CD4-positive, alpha-beta T cell (primary cell): ENCODE data around the gene DCDC1. TPM values are rescaled to one million over a fixed set of nuclear protein-coding genes. Genes with fewer than 3 reads are reported as not detected.

Experiments
- ATAC-seq: fragments of 200-7000 bp; cut with Tn5 transposase; one replicate; pipeline ENCODE4 v1.10.0; 2022; ENCODE audit warnings: mild to moderate bottlenecking; ENCODE audit not compliant: poor library complexity
- CTCF ChIA-PET: fragments of 350-600 bp; sonication (Branson Sonifier 250); formaldehyde crosslinking; loops from one replicate; lab custom pipeline; 2021; ENCODE audit warnings: antibody characterized with exemption, inconsistent platforms; lab: Charles Lee
- POLR2A ChIA-PET: fragments of 350-600 bp; sonication (Branson Sonifier 250); formaldehyde crosslinking; loops from one replicate; lab custom pipeline; 2021; ENCODE audit warnings: antibody characterized with exemption, inconsistent platforms; lab: Charles Lee
- DNase-seq, 14 experiments: peaks; one replicate each; pipeline ENCODE4 v3.0.0-alpha.2; 2013 to 2020; ENCODE audit warnings: mixed read lengths in 2 of 14
- H3K27ac ChIP-seq, 2 donors: one replicate each; pipeline versions ENCODE4 v1.5.1 to v1.7.0; 2013; ENCODE audit warnings: low read length in 2 of 2, low read depth in 1 of 2, mild to moderate bottlenecking in 1 of 2
- H3K27me3 ChIP-seq, 2 experiments: 1 replicate in 1 of 2; 2 replicates in 1 of 2; pipeline versions ENCODE4 v1.6.1 to v1.7.0; 2013; ENCODE audit warnings: low read length in 2 of 2, control low read depth in 1 of 2, mild to moderate bottlenecking in 1 of 2, moderate library complexity in 1 of 2; ENCODE audit not compliant: insufficient read depth in 2 of 2, control insufficient read depth in 1 of 2
- H3K36me3 ChIP-seq: one replicate; pipeline ENCODE4 v1.6.1; 2013; ENCODE audit warnings: low read length, control low read depth; ENCODE audit not compliant: insufficient read depth
- H3K4me1 ChIP-seq: one replicate; pipeline ENCODE4 v1.6.1; 2013; ENCODE audit warnings: low read length, control low read depth; ENCODE audit not compliant: insufficient read depth
- H3K4me3 ChIP-seq: one replicate; pipeline ENCODE4 v1.5.1; 2013; ENCODE audit warnings: mild to moderate bottlenecking, low read length, moderate library complexity
- H3K9me3 ChIP-seq, 2 experiments: 1 replicate in 1 of 2; 2 replicates in 1 of 2; pipeline versions ENCODE4 v1.6.1 to v1.7.0; 2013; ENCODE audit warnings: low read length in 2 of 2, mild to moderate bottlenecking in 2 of 2, control low read depth in 1 of 2, moderate library complexity in 1 of 2; ENCODE audit not compliant: control insufficient read depth in 1 of 2, insufficient read depth in 1 of 2
- H3K27ac Mint-ChIP-seq: one replicate; pipeline ENCODE4 v1.8.0; 2020; ENCODE audit warnings: mixed read lengths
- H3K27me3 Mint-ChIP-seq: one replicate; pipeline ENCODE4 v1.8.0; 2021; ENCODE audit warnings: mixed read lengths
- H3K36me3 Mint-ChIP-seq: one replicate; pipeline ENCODE4 v1.8.0; 2021; ENCODE audit warnings: low read depth, mixed read lengths
- H3K4me1 Mint-ChIP-seq: one replicate; pipeline ENCODE4 v1.8.0; 2021; ENCODE audit warnings: low read depth, mixed read lengths
- H3K4me3 Mint-ChIP-seq: one replicate; pipeline ENCODE4 v1.8.0; 2020; ENCODE audit warnings: mild to moderate bottlenecking, mixed read lengths
- H3K9me3 Mint-ChIP-seq: one replicate; pipeline ENCODE4 v1.8.0; 2020; ENCODE audit warnings: mixed read lengths
- intact Hi-C, 2 experiments: fragments of 100-400 bp; cut with DNase I in 1 of 2; cut with micrococcal nuclease in 1 of 2; formaldehyde crosslinking; loops; one replicate each; pipeline versions ENCODE4 v1.15.1 to v1.9.0; 2023 to 2025; cut with DNase I, micrococcal nuclease
- total RNA-seq, 174 experiments: library from RNA in 2 of 174; stranded (reverse) in 2 of 174; gene quantifications; one replicate each; pipeline ENCODE4 v1.2.3 and lab custom pipeline; 2021 to 2026
- TF ChIP-seq, protein P1 (sequence below): fragments of 200-600 bp; IDR thresholded peaks from one replicate; pipeline ENCODE4 v1.8.0; 2022; ENCODE audit warnings: antibody characterized with exemption, mild to moderate bottlenecking

The DCDC1 gene
- total RNA-seq, 2 experiments from 2014 or later = 0.11 TPM; not detected in 1

DNA sequence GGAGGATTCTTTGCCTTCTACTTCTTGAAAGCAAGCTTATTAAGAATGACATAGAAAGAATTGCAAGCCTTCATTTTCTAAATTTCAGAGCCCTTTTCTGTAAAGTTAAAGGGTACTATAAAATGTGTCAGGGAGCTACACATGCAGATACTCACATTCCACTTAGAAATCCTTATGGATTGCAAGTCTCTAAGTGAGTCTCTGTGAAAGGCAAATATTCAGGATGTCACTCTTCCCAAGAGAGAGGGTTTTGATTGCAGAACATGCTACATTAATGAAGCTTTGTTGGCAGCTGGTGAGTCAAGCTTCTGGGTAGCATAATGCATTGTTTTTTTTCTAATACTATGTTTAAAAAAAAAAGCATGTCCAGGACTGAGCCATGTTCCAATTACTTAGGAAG lies 369.2 kb downstream of the DCDC1 start:
- no peak for DNase-seq
- intact Hi-C loops = no loop called here
- Mint-ChIP-seq H3K27ac (no peak overlapping the region), H3K9me3 (no peaks in the 10 kb centered on the region), H3K27me3 (no peaks in the 10 kb centered on the region), H3K4me3 (no peak overlapping the region), H3K36me3 (no peaks in the 10 kb centered on the region), H3K4me1 (no peaks in the 10 kb centered on the region)
- no peaks in the 10 kb centered on the region for H3K27me3 ChIP-seq
- POLR2A ChIA-PET = no interaction called here
- TF ChIP-seq, protein P1, sequence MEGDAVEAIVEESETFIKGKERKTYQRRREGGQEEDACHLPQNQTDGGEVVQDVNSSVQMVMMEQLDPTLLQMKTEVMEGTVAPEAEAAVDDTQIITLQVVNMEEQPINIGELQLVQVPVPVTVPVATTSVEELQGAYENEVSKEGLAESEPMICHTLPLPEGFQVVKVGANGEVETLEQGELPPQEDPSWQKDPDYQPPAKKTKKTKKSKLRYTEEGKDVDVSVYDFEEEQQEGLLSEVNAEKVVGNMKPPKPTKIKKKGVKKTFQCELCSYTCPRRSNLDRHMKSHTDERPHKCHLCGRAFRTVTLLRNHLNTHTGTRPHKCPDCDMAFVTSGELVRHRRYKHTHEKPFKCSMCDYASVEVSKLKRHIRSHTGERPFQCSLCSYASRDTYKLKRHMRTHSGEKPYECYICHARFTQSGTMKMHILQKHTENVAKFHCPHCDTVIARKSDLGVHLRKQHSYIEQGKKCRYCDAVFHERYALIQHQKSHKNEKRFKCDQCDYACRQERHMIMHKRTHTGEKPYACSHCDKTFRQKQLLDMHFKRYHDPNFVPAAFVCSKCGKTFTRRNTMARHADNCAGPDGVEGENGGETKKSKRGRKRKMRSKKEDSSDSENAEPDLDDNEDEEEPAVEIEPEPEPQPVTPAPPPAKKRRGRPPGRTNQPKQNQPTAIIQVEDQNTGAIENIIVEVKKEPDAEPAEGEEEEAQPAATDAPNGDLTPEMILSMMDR = no peak
- CTCF ChIA-PET = no interaction called here
- no peaks in the 10 kb centered on the region for H3K4me1 ChIP-seq
- ATAC-seq = no peak
- no peaks in the 10 kb centered on the region for H3K36me3 ChIP-seq
- no peaks in the 10 kb centered on the region for H3K9me3 ChIP-seq
- H3K27ac ChIP-seq = no peak overlapping the region
- H3K4me3 ChIP-seq = no peak overlapping the region

DNA sequence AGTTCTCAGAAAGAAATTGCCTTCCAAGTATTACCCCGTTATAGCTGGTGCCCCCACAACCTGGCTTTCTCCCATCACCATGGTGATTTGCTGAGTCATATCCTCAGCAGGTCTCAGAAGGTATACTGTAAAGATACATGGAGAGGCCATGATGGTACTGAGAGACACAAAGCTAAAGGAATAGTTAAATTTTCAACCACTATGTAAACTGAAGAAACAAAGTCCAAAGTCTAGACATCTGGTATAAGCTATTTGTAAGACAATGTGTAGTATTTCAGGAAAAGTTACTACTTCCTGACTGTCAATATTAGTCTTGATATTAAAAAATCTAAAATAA lies 377.1 kb downstream of the DCDC1 start:
- CTCF ChIA-PET = no interaction called here
- no peak for ATAC-seq

DNA sequence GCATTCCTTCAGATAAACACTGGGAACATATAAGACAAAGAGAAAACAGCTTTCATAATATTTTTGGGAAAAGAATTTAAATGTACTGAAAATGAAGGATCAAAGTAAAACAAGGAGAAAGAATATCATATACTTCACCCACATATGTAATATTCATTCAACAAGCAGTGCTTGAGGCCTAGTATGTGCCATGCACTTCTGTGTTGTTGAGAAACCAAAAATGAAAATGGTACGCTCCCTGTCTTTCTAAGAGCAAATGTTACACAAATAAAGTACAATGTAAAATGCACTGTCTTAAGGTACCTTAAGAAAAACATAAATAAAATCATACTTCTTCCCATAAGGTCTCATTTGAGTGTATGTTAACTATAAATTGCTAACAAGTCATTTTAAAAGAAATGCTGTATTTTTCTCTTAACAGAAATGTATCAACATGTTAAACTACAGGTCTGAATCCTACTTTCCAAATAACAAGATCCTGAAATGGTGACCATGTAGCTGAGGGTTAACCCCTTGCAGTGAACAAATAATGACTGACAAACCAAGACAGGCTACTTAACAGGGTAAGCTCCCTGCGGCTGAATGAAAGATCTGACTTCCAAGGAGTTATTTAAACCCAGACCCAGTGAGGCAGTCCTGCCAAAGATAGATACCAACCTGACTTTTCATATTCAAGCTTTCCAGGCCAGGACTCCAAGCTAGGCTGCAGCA lies 377.6 kb downstream of the DCDC1 start:
- no peak overlapping the region for H3K4me3 ChIP-seq
- TF ChIP-seq, protein P1 = no peak
- Mint-ChIP-seq H3K27ac (no peak overlapping the region), H3K9me3 (peaks cover 3% of the 10 kb centered on the region), H3K27me3 (peaks cover 4% of the 10 kb centered on the region), H3K4me1 (no peaks in the 10 kb centered on the region), H3K36me3 (no peaks in the 10 kb centered on the region), H3K4me3 (no peak overlapping the region)
- no peaks in the 10 kb centered on the region for H3K27me3 ChIP-seq
- ChIA-PET CTCF (no interaction called here), POLR2A (no interaction called here)
- no peaks in the 10 kb centered on the region for H3K36me3 ChIP-seq
- H3K9me3 ChIP-seq = no peaks in the 10 kb centered on the region
- no peaks in the 10 kb centered on the region for H3K4me1 ChIP-seq
- intact Hi-C loops = no loop called here
- ATAC-seq (no peak), DNase-seq (no peak)
- no peak overlapping the region for H3K27ac ChIP-seq

More for the DNA sequence above, 377.1 kb downstream of the DCDC1 start:
- no peaks in the 10 kb centered on the region for H3K36me3 Mint-ChIP-seq
- DNase-seq = no peak
- intact Hi-C loops = no loop called here
- H3K4me1 Mint-ChIP-seq = no peaks in the 10 kb centered on the region
- H3K36me3 ChIP-seq = no peaks in the 10 kb centered on the region
- no peak overlapping the region for H3K27ac ChIP-seq
- H3K27ac Mint-ChIP-seq = no peak overlapping the region
- peaks cover 4% of the 10 kb centered on the region for H3K27me3 Mint-ChIP-seq
- H3K4me3 Mint-ChIP-seq = no peak overlapping the region
- peaks cover 3% of the 10 kb centered on the region for H3K9me3 Mint-ChIP-seq
- H3K4me1 ChIP-seq = no peaks in the 10 kb centered on the region
- TF ChIP-seq, protein P1 = no peak
- POLR2A ChIA-PET = no interaction called here
- no peaks in the 10 kb centered on the region for H3K9me3 ChIP-seq
- no peaks in the 10 kb centered on the region for H3K27me3 ChIP-seq
- H3K4me3 ChIP-seq = no peak overlapping the region
